Cardiac septum (tissue), 1 donor: ENCODE data around the gene REV3L. TPM values are rescaled to one million over a fixed set of nuclear protein-coding genes. Genes with fewer than 3 reads are reported as not detected.
"Not testable (repeated sequence)": the region's sequence is repeated elsewhere in the genome, so short reads cannot be mapped to it uniquely, and the experiment has no call there.

Experiments
- DNase-seq: peaks from one replicate; pipeline ENCODE4 v3.0.0-alpha.2; 2020; ENCODE audit warnings: low spot score
- intact Hi-C: fragments of 100-400 bp; cut with DNase I; formaldehyde crosslinking; loops from one replicate; pipeline ENCODE4 v1.14.0; 2022
- long read RNA-seq: library from polyadenylated mRNA; unstranded; transcript quantifications from one replicate; pipeline ENCODE4 v2.0.0, GENCODE V29; 2021
- total RNA-seq: library from RNA; stranded (reverse); fragmentation: NEBNext Ultra II Directional; extraction: Animal tissue kit (Norgen Biotek cat#: 25700); gene quantifications from one replicate; pipeline ENCODE4 v1.2.1, GENCODE V29; 2021
- donor health status: DM: no; HTN: no; CAD: no.

REV3L gene, protein sequence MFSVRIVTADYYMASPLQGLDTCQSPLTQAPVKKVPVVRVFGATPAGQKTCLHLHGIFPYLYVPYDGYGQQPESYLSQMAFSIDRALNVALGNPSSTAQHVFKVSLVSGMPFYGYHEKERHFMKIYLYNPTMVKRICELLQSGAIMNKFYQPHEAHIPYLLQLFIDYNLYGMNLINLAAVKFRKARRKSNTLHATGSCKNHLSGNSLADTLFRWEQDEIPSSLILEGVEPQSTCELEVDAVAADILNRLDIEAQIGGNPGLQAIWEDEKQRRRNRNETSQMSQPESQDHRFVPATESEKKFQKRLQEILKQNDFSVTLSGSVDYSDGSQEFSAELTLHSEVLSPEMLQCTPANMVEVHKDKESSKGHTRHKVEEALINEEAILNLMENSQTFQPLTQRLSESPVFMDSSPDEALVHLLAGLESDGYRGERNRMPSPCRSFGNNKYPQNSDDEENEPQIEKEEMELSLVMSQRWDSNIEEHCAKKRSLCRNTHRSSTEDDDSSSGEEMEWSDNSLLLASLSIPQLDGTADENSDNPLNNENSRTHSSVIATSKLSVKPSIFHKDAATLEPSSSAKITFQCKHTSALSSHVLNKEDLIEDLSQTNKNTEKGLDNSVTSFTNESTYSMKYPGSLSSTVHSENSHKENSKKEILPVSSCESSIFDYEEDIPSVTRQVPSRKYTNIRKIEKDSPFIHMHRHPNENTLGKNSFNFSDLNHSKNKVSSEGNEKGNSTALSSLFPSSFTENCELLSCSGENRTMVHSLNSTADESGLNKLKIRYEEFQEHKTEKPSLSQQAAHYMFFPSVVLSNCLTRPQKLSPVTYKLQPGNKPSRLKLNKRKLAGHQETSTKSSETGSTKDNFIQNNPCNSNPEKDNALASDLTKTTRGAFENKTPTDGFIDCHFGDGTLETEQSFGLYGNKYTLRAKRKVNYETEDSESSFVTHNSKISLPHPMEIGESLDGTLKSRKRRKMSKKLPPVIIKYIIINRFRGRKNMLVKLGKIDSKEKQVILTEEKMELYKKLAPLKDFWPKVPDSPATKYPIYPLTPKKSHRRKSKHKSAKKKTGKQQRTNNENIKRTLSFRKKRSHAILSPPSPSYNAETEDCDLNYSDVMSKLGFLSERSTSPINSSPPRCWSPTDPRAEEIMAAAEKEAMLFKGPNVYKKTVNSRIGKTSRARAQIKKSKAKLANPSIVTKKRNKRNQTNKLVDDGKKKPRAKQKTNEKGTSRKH (N-terminal part only)
- 17.8 TPM for total RNA-seq
- long read RNA-seq, partial matches to known transcripts: 13 of 31 reads
- long read RNA-seq, other reads (novel, unspliced or antisense): 18 of 31 reads

DNA sequence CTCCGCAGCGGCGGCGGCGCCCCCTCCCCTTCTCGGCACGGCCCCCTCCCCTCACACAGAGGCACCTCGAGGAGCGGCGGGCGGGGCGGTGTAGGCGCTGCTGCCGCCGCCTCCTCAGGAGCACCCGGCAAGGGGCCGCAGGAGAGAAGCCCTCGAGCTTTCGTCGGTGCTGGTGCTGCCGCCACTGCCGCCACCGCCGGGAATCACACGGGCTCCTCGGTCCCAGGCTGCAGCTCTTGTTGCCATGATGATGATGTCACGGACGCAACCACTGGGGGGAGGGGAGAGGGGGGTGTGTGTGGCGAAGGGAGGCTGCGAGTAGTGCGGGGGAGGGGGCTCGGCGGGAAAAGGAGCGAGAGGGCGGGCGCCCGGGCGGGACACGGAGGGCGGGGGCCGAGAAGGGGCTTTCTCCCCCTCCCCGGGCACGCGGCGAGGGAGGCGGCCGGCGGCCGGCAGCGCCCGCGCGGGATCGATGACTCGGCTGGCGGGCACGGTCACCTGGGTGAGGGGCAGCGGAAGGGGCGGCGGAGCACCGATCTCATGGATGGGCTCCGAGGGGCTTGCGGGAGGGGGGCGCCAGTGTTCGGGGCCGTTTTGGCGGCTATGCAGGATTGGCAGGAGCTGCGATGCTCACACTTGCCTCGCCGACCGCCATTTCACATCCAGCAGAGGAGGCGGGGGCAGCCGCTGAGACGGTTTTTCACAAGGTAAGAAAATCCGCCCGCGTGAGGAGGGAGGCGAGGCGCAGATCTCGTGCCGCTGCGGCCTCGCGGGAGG lies at the start of gene REV3L:
Gene REV3L (minus strand): TSS at position 260 of the 777 bp plus-strand sequence. CDS start 330 bp downstream, outside the sequence.
- intact Hi-C loops: loop anchor here (1.0 to 10.0 kb wide), 8 partner anchors 69 to 562 kb away; partner anchors contain the start of gene TRAF3IP2
- DNase-seq: peak; percentile 96

DNA sequence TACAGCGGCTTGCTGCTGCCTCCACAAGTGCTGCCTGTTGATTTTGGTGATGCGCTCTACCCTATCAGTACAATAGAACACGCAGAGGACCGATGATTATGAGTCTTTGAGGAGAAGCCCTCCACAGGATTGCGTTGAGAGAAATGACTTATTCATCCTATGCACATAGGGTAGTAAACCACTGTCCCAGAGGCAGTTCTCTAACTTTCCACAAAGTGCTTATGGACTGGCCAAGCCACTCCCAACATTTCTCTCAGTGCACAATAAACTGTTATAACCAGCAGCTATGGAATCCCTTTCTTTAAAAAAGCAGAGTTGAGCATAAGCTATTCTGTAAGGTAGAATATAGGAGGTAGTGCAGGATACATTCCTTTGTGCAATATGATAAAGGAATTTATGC lies 48.2 kb upstream of the REV3L start:
- DNase-seq: no peak
- intact Hi-C loops: loop anchor here (5.0 kb wide), 1 partner anchor 44 kb away; no protein-coding TSS in a partner anchor

DNA sequence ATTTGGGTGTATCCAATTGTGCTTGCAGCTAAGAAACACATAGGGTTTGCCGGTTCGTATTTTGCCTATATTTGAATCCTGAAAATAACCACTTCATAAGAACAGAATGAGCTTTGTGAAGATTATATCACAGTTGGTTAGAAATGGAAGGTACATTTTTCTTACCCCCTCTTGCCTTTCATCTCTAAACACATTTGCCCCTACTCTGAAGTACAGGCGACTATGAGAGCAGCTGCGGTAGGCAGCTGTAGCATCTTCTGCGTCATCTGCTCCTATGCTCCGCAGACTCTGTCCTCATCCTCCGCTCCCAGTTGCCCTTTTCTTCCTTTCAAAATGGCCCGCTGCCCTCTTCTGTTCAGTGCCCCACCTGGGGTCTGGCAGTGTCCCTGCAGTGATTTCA lies 47.6 kb upstream of the REV3L start:
- DNase-seq: no peak
- intact Hi-C loops: loop anchor here (5.0 kb wide), 1 partner anchor 43 kb away; no protein-coding TSS in a partner anchor

DNA sequence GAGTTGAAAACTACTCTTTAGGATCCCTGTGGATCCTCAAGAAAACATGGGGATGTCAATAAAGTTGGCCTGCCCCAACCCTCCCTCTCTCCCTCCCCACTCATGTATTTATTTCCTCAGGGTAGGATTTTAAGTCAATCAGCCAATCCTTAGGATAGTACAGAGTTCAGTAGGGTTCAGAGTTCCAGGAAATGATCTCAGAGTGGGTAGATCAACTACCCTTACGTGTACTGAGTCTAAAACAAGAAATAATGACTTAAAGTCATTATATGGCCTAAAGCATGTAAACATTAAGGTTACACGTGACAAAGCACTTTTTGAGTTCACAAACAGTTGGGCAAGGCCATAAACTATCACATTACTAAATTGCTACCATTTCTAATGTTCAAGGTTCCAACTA lies 47.2 kb upstream of the REV3L start:
- no peak for DNase-seq
- intact Hi-C loops: loop anchor here (5.0 kb wide), 1 partner anchor 43 kb away; no protein-coding TSS in a partner anchor

DNA sequence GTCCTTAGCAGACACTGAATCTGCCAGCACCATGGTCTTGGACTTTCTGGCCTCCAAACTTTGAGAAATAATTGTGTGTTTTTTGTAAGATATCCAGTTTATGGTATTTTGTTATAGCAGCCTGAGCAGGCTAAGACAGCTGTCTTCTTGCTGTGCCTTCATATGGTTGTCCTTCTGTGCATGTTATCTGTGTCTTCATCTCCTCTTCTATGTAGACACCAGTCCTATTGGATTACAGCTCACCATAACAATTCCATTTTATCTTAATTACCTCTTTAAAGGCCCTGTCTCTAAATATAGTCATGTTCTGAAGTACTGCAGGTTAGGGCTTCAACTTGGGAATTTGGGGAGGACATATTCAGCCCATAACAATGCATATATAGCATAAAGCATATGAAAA lies 44.3 kb upstream of the REV3L start:
- intact Hi-C loops: no loop called here
- DNase-seq: no peak

DNA sequence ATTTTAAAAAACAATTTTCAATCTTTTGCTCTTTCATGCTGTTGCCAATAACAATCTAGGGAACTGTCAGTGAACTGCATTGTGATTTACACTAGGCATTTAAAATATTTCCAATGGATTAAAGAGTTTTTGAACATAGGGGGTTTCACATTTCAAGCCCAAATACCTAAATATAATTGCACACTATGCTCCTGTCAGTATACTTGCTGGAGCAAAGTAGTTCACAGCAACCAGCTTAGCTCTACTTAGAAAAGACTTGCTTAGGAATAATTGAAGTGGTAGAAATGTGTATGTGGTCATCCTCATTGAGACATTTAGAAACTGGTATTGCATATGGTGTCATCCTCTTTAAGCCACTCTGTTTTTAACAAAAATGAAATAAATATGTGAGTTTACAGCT lies 41.7 kb upstream of the REV3L start:
- no peak for DNase-seq
- intact Hi-C loops: no loop called here

DNA sequence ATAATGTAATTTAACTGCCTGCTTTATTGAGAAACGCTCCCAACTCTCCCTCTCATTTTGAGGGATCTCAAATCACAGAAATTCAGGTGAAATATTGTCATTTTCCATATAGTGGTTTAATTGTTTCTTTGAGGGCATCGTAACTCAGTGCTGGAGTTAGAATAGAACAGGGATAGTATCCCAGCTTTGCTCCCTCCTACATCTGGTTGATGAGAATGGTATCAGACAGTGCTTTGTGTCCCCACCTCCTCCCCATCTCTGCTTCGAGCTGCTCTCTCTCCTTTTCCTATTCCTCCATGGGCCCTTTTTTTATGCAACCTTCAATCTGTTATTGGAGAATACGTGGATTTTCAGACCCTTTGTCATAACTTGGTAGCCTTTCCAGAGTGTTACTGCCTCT lies 41.2 kb upstream of the REV3L start:
- intact Hi-C loops: no loop called here
- DNase-seq: no peak

DNA sequence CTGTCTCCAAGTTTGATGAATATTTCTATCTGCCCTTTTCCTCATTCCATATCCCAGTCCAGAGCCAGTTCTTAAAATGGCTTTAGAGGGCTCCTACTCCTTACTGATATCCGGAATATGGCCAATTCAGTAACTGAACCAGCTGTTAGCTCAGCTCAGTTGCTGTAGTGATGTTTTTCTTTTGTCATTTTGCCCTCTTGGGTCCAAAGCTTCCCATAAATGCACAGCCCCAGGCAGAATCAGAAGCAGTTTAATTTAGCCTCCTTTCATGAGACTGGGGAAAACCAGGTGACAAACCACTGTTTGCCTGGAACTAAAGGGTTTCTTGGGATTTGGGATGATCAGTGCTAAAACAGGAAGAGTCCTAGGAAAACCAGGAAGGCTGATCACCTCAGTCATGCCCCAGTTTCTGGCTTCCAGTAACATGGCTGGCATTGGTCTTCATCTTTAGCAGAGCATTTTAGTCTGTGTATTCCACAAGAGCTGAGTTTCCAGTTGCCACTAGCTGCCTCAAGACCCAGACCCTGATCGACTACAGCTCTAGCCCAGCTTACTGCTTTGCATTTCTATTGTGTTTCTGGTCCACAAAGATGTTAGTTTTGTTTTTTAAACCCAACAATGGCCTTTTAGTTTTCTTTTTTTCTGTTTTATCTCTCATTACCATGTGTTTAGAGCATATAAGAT lies 40.6 kb upstream of the REV3L start:
- intact Hi-C loops: no loop called here
- no peak for DNase-seq

DNA sequence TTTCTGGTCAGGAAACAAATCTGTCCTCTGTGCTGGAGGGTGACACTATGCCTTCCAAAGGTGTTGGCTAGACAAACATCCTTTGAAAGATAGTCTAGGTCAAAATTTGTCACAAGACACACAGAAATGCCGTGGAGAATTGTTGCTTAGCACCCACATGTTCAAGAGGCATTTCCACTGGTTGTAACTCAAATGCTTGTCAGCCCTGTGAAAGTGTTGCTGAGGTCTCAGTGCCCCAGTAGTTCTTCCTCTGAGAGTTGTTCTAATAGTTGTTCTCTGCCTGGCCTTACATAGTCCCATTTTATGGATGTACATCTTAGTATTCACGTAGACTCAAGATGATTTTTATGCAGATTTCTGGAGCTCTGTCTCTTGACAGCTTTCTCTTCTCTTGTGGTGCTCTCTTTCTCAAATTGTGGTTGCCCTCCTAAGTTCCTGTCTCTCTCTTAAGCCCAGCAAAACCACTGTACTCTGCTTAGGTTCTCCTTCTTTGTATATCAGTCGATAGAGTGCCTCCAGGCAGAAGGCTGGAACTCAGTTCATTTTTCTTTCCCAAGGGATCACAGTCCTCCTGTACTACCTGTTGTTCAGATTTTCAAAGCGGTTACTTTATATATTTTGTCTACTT lies 39.5 kb upstream of the REV3L start:
- DNase-seq: no peak
- intact Hi-C loops: no loop called here

DNA sequence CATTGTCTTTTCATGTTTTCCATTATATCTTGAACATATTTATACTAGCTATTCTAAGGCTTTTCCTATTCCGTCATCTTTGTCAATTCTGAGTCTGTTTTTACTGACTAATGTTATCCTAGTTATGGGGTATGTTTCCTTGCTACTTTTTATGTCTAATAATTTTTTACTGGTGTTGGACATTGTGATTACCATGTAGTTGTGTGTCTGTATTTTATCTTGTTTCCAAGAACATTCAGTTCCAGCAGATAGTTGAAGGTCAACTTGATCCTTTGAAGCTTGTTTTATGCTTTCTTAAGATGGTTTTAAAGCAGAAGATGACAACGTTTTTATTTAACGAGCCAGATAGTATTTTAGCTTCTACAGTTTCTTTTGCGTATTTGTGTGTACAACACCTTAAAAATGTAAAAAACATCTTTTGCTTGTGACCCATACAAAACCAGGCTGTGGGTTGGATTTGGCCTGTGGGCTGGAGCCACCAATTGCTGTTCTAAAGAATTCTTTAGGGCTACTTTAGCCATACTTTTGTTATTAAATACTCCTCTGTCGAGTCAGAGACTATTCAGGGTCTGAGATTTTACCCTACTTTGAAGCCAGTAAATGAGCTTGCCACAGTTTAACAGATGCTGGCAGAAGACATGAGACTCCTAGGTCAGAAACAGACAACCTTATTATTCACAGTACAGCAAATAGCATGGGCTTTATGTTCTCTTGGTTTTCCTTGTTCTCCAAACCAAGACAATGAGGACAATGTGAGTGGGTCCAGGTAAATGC lies 38.7 kb upstream of the REV3L start:
- intact Hi-C loops: no loop called here
- DNase-seq: no peak

DNA sequence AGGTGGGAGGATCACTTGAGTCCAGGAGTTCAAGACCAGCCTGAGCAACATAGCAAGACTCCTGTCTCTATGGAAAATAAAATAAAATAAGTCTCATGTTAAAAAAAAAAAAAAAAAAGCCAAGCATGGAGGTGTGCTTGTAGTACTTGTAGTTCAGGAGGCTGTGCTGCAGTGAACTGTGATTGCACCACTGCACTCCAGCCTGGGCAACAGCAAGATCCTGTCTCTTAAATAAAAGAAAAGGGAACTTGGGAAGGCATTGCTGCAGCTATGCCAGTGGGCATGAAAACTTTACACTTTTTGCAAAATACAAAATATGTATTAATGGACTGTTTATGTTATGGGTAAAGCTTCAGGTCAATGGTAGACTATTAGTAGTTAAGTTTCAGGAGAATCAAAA lies 37.5 kb upstream of the REV3L start:
- no peak for DNase-seq
- intact Hi-C loops: no loop called here

DNA sequence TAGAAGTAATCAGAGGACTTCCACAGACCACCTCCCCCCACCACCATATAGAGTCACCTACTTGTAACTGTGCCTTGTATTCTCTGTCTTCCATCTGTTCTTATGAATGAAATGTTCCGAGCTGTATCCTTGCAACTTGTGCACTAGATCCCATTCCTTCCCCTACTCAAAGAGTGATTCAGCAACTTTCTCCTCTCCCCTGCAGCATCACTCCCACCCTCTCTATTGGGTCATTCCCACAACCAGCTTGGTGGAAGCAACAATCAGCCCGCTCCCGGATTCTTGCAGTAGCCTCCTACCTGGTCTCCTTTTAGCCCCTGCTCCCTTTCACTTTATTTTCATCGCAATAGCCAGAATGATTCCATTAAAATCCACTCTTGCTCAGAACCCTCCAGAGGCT lies 34.9 kb upstream of the REV3L start:
- no peak for DNase-seq
- intact Hi-C loops: no loop called here

DNA sequence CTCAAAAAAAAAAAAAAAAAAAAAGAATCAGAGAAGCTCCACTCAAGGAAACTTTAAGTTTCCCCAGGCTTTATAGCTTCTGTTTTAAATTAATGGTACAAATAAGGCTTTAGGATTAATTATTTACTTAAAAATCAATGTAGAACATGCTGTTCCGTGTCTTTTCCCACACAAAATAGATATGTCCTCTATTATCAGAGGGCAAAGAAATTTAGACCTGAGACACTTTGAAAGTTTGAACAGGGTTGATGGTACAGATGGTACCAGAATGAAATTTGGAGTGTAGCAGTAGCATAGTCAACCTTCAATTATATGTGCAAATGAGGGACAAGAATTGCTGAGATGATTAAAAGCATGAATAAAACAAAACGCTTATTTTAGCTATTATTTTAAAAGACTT lies 32.2 kb upstream of the REV3L start:
- intact Hi-C loops: no loop called here
- no peak for DNase-seq

DNA sequence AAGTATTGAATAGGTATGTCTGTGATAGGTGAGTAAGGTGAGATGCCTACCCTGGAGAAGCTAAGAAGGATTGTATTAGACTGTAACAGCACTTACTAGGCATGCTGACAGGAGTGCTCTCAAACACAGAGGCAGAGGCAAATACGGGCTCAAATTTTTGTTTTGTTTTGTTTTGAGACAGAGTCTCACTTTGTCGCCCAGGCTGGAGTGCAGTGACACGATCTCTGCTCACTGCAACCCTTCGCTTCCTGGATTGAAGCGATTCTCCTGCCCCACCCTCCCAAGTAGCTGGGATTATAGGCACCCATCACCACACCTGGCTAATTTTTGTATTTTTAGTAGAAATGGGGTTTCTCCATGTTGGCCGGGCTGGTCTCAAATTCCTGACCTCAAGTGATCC lies 31.5 kb upstream of the REV3L start:
- intact Hi-C loops, DNase-seq: not testable (repeated sequence)

DNA sequence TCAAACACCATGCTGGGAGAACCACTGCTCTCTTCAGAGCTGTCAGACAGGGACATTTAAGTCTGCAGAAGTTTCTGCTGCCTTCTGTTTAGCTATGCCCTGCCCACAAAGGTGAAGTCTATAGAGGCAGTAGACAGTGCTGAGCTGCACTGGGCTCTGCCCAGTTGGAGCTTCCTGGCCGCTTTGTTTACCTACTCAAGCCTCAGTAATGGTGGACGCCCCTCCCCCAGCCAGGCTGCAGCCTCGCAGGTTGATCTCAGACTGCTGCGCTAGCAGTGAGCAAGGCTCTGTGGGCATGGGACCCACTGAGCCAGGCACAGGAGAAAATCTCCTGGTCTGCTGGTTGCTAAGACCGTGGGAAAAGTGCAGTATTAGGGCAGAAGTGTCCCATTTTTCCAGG lies 24.2 kb upstream of the REV3L start:
- intact Hi-C loops, DNase-seq: not testable (repeated sequence)

DNA sequence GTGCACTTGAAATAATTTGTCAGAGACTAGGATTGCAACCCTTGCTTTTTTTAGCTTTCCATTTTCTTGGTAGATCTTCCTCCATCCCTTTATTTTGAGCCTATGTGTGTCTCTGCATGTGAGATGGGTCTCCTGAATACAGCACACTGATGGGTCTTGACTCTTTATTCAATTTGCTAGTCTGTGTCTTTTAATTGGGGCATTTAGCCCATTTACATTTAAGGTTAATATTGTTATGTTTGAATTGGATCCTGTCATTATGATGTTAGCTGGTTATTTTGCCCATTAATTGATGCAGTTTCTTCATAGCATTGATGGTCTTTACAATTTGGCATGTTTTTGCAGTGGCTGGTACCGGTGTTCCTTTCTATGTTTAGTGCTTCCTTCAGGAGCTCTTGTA lies 22.5 kb upstream of the REV3L start:
- intact Hi-C loops, DNase-seq: not testable (repeated sequence)

DNA sequence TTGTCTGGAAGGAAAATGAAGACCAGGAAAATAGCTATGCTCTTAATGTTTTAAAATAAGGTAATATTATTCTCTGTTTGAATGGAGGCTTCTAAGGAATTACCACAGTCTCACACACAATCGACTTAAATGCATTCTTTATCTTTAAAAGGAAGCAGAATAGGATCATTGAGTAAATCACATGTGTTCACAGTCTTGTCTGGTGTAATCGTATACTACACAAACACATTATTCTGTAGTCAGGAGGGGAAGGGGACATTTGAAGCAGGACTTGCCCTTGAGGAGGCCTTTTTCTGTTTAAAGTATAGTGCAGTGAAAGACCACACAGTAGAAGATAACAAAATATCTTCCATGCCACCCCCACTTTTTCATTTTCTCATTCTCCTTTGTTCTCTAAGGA lies 20.6 kb upstream of the REV3L start:
- intact Hi-C loops: no loop called here
- DNase-seq: no peak
